ENCODE results near the gene SHBG.

SHBG gene

GRCh38 chr17:7587420-7588151, 42.3 kb upstream of the SHBG start:
- Histone ChIP-seq H3F3A (ENCODE audit: insufficient read depth, low read length) (no peaks in the 10 kb centered on the region), H3K4me2 (ENCODE audit: low read length) (no peak overlapping the region), H4K20me1 (ENCODE audit: insufficient read depth, low read length) (no peaks in the 10 kb centered on the region), H3K27me3 (ENCODE audit: insufficient read depth, low read length) (no peaks in the 10 kb centered on the region), H3K79me2 (ENCODE audit: insufficient read depth, low read length) (no peaks in the 10 kb centered on the region), H3K36me3 (ENCODE audit: insufficient read depth, low read length) (peaks cover 55% of the 10 kb centered on the region; the same call in 1 of the 2 replicates), H3K9me2 (ENCODE audit: low read depth, low read length) (no peaks in the 10 kb centered on the region), H3K4me3 (ENCODE audit: low read depth, low read length, poor library complexity, severe bottlenecking) (no peak overlapping the region), H2AFZ (ENCODE audit: low read length) (no peak overlapping the region), H3K4me1 (ENCODE audit: insufficient read depth, low read length, severe bottlenecking) (peaks cover 25% of the 10 kb centered on the region), H3K27ac (ENCODE audit: low read depth, low read length, poor library complexity, severe bottlenecking) (no peak overlapping the region), H3K9me3 (ENCODE audit: low read length) (no peaks in the 10 kb centered on the region), H3K9ac (ENCODE audit: low read length) (no peak overlapping the region)
- TF ChIP-seq CTCF (IDR thresholded peaks at IDR 0.05; ENCODE audit: low read length) (no peak), EZH2 (IDR thresholded peaks at IDR 0.05; ENCODE audit: borderline replicate concordance, low read length) (no peak)

DNA sequence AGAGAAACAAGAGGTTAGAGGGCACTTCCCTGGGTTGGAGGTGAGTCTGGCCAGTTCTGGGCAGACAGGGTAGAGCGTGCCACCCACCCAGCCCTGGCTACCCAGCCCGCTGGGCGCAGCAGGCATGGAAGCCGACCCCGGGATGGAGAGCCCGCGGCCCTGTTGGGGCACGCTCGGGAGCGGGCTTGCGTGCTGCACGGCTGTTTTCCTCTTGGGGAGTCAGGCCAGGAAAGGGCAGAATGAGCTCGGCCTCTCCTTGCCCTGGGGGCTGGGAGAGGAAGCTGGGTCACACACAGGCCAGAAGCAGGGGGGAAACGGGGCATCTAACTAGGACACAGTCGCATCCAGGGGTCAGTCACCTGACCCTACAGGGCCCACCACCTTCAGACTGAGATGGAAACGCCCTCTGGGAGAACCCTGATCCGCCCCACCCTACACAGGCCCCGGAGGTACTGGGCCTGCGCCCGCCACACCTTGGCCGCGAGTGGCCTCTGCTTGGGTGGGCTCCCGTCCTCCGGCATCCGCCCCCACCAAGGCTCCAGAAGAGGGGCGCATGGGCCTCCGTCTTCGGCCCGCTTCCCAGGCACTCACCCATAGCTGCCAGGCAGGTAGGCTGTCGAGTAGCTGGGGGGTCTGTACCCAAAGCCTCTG, 41.3 kb upstream of the SHBG start:
- Histone ChIP-seq H4K20me1 (ENCODE audit: insufficient read depth, low read length) (no peaks in the 10 kb centered on the region), H3K79me2 (ENCODE audit: insufficient read depth, low read length) (no peaks in the 10 kb centered on the region), H3K9me2 (ENCODE audit: low read depth, low read length) (no peaks in the 10 kb centered on the region), H3K9me3 (ENCODE audit: low read length) (no peaks in the 10 kb centered on the region), H3K27me3 (ENCODE audit: insufficient read depth, low read length) (no peaks in the 10 kb centered on the region), H3K4me3 (ENCODE audit: low read depth, low read length, poor library complexity, severe bottlenecking) (no peak overlapping the region), H3K4me1 (ENCODE audit: insufficient read depth, low read length, severe bottlenecking) (peaks cover 16% of the 10 kb centered on the region), H3K4me2 (ENCODE audit: low read length) (no peak overlapping the region), H3F3A (ENCODE audit: insufficient read depth, low read length) (no peaks in the 10 kb centered on the region), H3K36me3 (ENCODE audit: insufficient read depth, low read length) (peaks cover 63% of the 10 kb centered on the region), H3K27ac (ENCODE audit: low read depth, low read length, poor library complexity, severe bottlenecking) (no peak overlapping the region), H2AFZ (ENCODE audit: low read length) (no peak overlapping the region), H3K9ac (ENCODE audit: low read length) (no peak overlapping the region)
- TF ChIP-seq CTCF (IDR thresholded peaks at IDR 0.05; ENCODE audit: low read length) (no peak), EZH2 (IDR thresholded peaks at IDR 0.05; ENCODE audit: borderline replicate concordance, low read length) (no peak)

DNA sequence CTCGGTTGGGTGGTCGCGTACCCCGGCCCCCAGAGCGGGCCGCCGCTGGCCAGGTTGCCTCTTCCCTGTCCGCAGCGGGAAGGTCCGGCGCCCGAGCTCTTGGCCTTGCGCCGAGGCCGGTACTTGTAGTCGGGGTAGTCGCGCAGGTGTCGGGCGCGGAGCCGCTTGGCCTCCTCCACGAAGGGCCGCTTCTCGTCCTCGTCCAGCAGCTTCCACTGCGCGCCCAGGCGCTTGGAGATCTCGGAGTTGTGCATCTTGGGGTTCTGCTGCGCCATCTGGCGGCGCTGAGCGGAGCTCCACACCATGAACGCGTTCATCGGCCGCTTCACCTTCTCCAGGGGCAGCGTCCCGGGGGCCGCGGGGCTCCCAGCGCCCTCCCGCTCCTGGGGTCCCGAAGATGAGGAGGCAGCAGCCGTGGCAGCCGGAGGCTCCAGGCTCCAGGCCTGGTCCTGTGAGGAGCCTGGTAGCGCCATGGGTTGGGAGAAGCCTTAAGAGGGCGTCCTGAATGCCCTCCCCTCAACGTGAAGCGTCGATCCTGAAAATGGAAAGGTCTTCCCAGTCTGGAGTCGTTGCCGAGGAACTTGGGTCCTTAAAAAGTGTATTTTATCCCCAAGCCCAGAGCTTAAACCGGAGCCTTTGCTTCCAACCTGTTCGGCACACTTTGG, 40.6 kb upstream of the SHBG start:
- Histone ChIP-seq H3K9me2 (ENCODE audit: low read depth, low read length) (no peaks in the 10 kb centered on the region), H3K27me3 (ENCODE audit: insufficient read depth, low read length) (no peaks in the 10 kb centered on the region), H3K9ac (ENCODE audit: low read length) (no peak overlapping the region), H3K4me3 (ENCODE audit: low read depth, low read length, poor library complexity, severe bottlenecking) (no peak overlapping the region), H2AFZ (ENCODE audit: low read length) (no peak overlapping the region), H3K79me2 (ENCODE audit: insufficient read depth, low read length) (no peaks in the 10 kb centered on the region), H3K27ac (ENCODE audit: low read depth, low read length, poor library complexity, severe bottlenecking) (no peak overlapping the region), H3K4me2 (ENCODE audit: low read length) (no peak overlapping the region), H3K4me1 (ENCODE audit: insufficient read depth, low read length, severe bottlenecking) (peaks cover 14% of the 10 kb centered on the region), H3F3A (ENCODE audit: insufficient read depth, low read length) (no peaks in the 10 kb centered on the region), H3K36me3 (ENCODE audit: insufficient read depth, low read length) (peaks cover 70% of the 10 kb centered on the region), H4K20me1 (ENCODE audit: insufficient read depth, low read length) (no peaks in the 10 kb centered on the region), H3K9me3 (ENCODE audit: low read length) (no peaks in the 10 kb centered on the region)
- TF ChIP-seq CTCF (IDR thresholded peaks at IDR 0.05; ENCODE audit: low read length) (peak; percentile 47), EZH2 (IDR thresholded peaks at IDR 0.05; ENCODE audit: borderline replicate concordance, low read length) (no peak)
